H4 (cell line): Measurements from ENCODE around the gene EFCAB5. TPM values are rescaled to one million over a fixed set of nuclear protein-coding genes. Genes with fewer than 3 reads are reported as not detected.
"Not testable (repeated sequence)": the region's sequence is repeated elsewhere in the genome, so short reads cannot be mapped to it uniquely, and the experiment has no call there.

Experiments used
- DNase-seq: peaks from one replicate; pipeline ENCODE4 v3.0.0-alpha.2; 2015; ENCODE audit warnings: low spot score
- total RNA-seq: library from RNA; depleted of rRNA; stranded (reverse); fragments of >200 nt; shearing (Covaris generic); gene quantifications from 2 replicates; pipeline ENCODE4 v1.2.3, GENCODE V29; 2014

The EFCAB5 gene
- total RNA-seq, 1 experiment from 2014 or later: 0.58 TPM

DNA sequence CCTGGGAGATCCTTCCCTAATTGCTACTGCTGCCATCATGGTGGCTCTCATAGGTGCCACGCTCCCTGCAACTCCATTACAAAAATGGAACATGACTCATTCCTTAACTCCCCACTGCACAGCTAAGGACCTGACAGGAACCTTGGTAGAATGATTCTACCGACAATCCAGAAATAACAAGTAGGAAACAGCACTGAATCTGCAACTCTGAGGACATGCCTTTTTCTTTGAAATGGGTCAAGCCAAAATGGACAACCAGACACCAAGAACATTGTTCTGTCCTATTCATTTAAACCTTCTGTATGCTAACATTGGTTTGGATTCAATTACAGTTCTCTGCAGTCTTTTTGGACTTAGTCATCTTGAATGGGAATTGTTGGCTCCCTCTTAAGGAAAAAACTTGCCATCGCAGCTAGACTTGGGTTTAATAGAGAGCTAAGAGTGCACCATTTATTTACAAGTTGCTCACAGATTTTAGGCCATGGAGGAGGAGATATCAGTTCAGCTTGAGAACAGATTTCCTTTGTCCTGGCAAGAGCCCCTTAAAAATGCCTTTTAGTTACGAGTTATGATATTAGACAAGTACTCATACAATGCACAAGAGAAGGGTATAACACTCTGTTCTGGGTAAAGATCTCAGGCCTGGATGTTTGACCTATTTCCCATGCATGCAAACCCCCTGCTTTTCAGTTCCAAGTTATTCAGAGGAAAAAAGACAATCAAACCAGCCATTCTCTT, 154.2 kb downstream of the EFCAB5 start:
- peak; percentile 76 for DNase-seq

DNA sequence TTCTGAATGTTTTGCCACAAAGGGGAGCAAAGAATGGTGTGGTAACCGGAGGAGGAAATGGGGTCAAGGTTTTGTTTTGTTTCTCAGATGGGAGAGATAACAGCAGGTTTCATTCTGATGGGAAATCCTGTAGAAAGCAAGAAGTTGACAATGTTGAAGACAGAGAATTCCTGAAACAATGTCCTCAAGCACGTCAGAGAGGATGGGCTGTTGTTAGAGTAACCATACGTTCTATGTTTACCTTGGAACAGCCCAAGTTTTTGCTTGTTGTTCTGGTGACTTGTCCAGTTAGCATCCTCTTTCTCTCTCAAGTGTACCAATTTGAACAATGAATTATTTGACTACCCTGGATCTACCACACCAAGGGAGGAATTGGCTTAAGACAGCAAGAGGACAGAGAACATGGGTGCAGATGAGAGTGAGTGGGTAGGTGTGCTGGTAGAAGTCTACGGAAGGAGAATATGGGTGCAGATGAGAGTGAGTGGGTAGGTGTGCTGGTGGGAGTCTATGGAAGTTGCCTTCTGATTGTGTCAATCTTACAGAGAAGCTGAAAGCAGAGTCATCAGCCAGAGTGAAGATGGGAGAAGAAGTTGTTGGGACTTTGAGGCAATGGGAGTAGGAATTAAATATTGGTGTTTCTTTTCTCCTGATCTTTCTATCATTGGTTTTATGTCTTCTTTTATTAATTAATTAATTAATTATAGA, 160.4 kb downstream of the EFCAB5 start:
- no peak for DNase-seq

DNA sequence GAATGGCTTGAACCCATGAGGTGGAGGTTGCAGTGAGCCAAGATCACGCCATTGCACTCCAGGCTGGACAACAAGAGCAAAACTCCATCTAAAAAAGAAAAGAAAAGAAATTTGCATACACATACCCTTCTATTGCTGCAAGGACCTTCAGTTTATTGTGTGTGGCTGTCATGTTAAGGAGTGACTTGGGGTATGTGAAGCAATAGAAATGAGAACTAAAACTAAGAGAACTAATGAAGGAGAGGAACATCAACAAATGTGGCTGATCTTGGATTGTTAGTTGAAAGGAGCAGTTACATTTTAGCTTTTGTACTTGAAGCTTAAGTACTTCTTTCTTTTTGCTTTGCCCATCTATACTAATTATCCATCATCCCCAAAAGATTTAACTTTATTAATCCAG, 162.5 kb downstream of the EFCAB5 start:
- no peak for DNase-seq

DNA sequence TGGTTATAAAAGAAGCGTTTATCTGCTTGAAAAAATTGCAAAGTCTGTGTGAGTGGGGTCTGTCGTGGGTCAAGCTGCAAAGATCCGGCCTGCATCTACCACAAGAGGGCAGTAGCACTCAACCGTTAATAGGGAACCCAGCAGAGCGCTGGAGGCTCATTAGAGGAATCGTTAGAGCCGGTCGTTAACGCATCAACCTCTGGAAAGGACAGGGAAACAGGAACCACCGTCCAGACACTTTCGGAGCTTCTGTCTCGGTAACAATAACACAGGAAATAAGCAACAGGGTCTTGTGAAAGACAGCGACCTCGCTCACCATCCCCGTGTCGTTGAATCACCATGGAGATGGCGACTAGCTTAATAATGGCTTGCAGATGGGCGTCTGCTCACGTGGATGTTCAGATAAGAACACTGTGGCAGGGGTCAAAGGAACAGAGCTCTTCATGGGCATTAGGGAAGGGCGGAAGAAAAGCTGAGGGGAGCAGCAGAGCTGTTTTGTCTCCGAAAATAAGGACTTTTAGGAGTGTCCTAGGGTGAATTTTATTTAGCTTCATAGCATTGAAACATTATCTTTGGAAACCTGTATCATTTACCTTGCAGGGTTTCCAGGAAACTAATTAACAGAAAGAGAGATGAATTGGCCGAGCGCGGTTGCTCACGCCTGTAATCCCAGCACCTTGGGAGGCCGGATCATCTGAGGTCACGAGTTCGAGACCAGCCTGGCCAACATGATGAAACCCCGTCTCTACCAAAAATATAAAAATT, 163.3 kb downstream of the EFCAB5 start:
- peak; percentile 76 for DNase-seq

DNA sequence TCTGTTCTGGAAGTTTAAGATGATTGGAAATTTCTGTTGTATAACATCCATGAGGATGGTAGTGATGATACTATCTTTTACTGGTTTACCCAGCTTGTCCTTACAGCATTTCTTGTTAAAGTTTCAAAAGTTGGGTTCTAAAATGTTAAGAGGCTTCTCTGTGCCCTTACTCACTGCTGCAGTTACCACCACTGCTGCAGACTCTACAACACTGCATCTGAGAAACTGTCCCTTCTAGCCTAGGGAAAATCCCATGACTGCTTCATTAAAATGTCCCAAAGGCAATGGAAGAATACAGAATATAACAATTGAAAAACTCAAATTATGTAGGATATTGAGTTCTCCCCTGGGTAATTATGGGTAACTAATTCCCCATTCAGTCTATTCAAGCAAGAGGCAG, 171.4 kb downstream of the EFCAB5 start:
- DNase-seq: no peak

DNA sequence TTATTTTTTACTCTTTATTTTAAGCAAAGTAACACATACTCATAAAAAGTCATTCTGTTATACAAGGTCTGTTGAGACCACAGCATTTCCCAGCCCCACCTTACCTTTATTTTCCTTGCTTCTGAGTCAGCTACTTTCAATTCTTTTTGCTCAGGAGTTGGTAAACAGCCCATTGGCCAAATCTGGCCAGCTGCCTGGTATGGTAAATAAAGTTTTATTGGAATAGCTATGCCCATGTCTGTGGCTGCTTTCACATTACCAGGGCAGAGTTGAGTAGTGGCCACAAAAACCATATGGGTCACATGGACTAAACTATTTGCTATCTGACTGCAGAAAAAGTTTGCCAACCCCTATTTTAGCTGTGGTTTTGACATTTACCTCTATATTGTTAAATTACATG, 171.8 kb downstream of the EFCAB5 start:
- DNase-seq: peak; percentile 88

DNA sequence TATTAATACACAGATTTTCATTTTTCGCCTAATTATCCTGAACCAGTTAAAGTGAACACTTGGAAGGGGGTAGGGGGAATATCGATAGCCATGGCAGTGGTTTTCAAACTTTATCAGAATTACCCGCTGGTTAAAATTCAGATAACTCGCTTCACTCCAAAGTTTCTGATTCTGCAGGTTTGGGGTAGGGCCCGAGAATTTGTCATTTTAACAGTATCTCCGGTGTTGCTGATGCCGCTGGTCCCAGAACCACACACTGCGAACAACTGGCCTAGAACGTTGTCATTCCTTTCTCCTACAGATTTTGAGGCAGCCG, 174.9 kb downstream of the EFCAB5 start:
- DNase-seq: no peak

DNA sequence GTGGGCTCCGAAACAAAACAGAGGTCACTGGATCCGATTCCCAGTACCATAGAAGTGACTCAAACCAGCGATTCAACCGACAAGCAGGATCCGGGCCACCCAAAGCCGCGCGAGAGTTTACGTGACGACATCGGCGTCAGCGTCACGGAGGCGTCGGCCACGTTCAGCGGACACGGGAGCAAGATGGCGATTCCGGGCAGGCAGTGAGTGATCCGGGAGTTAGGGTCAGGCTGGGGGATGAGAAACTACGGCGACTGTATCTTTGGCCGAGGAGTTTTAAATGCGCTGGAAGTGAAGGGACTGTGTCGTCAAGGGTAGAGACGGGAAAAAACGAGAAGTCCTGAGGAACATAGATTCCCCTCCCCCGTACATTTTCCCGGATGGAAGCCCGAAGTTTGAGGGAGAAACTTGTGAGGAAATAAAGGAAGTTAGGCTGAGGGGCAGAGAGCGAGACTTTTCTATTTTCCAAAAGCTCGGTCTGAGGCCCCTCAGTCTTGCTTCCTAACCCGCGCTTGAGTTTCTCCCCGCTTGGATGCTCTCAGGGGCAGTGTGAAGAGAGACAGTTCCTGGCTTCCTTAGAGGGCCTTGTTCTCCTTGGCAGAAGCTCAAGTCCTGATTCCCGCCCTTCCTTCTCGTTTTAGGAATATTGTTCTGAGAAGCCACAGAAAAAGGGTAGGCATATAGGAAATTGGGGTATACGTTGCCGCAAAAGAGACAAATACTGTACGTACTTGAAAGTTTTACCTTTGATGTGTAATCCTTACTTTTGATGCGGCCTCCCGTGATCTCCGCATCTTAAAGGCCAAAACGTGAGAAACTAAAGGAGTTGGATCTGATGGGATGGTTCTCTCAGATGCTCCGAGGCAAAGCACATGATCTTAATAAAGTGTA, 175.5 kb downstream of the EFCAB5 start, which contains the start of gene NSRP1:
Gene NSRP1, plus strand, starts transcription at position 156 of the 891 bp plus-strand sequence. Its CDS starts 28 bp downstream, at position 184.
- DNase-seq: peak; percentile 94

DNA sequence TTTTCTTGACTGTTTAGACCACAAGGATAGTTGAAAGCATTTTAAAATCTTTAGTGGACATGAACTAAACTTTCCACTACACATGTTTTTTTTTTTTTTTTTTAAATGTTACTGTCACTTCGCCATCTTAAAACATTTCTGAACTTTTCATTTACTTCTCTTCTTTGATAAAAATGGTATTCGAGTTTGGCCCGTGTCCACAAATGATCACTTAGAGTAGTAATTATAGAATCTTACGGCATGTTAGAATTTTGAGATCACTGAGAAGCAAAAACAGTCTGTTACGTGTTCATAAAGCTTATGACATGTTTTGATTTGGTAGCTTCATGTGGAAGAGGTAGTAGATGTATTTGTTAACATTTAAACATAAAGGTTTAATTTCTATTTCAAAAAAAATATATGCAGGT, 176.2 kb downstream of the EFCAB5 start:
- DNase-seq: no peak

DNA sequence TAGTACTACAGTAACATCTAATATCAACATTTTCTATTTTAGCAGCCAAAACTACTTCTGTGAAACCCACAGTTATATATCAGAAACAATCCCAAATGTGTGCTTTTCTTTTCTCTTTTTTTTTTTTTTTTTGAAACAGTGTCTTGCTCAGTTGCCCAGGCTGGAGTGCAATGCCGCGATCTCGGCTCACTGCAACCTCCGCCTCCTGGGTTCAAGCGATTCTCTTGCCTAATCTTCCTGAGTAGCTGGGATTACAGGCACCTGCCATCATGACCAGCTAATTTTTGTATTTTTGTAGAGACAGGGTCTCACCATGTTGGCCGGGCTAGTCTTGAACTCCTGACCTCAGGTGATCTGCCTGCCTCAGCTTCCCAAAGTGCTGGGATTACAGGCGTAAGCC, 177.2 kb downstream of the EFCAB5 start:
- not testable (repeated sequence) for DNase-seq

DNA sequence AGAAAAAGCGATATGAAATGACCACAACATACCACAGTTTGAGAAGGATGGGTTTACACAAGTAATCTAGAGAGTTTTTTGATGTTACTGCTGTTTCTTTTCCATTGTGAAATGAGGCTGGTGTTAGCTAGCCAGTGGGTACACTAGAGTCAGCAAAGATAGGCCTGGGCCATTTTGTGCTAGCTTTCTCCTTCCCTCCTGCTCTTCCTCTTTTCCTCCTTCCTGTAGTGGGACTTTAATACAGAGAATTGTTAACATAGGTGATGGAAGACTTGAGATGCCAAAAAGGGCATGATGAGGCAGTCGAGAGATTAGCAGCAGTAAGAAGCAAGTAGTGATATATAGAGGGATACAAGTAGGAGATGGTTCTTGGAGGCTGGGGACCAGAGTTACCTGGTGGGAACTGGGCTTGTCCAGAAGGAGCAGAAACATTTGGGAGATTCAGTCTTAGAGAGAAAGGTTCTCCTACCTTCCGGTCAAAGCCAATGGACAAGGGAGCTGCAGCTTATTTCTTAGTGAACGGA, 182.9 kb downstream of the EFCAB5 start:
- DNase-seq: no peak

DNA sequence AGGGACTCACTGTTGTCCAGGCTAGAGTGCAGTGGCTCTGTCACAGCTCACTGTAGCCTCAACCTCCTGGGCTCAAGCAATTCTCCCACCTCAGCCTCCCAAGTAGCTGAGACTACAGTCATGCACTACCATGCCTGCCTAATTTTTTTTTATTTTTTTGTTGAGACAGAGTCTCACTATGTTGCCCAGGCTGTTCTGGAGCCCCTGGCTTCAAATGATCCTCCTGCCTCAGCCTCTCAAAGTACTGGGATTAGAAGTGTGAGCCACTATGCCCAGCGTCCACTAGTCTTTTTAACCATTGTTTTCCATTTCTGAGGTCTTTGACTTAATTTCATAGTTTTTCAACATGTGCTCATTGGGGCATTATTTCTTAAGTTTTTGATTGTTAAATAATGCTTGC, 188.7 kb downstream of the EFCAB5 start:
- DNase-seq: no peak

DNA sequence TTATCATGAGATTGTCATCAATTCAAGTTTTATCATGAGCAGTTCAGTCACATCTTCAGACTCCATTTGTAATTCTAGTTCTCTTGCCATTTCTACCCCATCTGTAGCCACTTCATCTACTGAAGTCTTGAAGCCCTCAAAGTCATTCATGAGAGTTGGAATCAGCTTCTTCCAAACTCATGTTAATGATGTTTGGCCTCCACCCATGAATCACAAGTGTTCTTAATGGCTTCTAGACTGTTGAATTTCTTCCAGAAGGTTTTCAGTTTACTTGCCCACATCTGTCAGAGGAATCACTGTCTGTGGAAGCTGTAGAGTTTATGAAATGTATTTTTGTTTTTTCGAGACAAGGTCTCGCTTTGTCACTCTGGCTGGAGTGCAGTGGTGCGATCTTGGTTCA, 191.2 kb downstream of the EFCAB5 start:
- no peak for DNase-seq

DNA sequence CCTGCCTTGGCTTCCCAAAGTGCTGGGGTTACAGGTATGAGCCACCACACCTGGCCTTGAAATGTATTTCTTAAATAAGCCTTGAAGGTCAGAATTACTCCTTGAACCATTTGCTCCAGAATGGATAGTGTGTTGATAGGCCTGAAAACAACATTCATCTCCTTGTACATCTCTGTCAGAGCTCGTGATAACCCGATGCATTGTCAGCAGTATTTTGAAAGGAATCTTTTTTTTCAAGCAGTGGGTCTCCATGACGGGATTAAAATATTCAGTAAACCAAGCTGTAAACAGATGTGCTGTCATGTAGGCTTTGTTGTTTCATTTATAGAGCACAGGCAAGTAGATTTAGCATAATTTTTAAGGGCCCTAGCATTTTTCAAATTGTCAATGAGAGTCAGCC, 191.8 kb downstream of the EFCAB5 start:
- DNase-seq: no peak

DNA sequence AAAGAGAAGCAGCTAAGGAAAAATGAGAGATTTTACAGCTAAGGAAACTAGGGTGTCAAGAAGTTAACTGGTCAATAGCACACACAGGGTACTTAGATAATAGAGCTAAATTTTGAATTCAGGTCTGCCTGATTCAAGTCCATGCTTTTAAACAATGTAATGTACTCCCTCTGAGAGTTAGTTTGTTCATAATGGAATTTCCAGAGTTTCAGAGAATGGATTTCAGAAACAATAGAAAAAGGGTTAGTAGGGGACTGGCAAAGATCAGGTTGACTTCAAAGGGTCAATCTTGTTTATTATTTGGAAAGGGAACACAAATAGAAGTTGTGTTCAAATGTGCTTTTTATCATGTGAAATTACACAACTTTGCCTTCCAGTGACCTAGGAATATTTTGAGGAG, 193.1 kb downstream of the EFCAB5 start:
- DNase-seq: no peak

DNA sequence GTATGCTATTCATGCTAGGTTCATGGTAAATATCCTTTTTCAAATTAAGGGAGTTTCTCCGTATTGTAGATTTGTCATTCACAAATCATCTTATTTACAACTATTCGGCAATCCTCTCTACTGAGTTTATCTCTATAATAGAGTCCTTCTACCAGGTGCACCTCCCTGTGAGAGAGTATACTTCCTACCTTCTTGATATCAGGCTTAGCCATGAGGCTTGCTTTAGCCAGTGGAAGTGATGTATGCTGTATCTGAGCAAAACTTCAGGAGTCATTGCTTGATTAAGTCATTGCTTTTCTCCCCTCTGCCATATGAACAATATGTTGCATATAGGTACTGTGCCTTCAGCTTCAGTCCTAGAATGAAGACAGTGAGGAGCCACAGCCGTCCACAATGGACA, 195.7 kb downstream of the EFCAB5 start:
- DNase-seq: no peak

DNA sequence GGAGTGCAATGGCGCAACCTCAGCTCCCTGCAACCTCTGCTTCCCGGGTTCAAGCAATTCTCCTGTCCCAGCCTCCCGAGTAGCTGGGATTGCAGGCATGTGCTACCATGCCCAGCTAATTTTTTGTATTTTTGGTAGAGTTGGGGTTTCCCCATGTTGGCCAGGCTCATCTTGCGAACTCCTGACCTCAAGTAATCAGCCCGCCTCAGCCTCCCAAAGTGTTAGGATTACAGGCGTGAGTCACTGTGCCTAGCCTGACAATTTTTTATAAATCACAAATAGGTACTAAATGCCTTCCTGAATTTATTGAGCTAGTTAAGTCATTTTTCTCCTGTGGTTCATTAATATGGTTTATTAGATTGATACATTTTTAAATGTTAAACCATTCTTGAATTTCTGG, 206.4 kb downstream of the EFCAB5 start:
- not testable (repeated sequence) for DNase-seq

DNA sequence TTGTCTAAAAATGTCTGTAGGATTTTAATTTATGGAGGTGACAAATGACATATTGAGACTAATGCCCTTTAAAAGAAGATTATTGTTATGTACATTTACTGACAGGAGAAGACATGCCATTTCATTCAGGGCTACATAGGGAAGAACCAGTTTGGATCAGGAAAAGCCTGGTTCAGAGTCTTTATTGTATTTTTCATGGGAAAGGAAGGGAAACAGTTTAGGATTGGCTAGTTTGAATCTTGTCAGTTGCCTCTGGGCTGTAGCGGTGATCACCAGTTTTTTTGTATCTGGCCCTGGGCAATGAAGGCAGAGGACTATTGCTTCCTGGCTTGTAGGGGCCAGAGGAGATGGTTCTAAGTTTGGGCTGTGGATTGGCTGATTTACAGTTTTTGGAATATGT, 206.9 kb downstream of the EFCAB5 start:
- no peak for DNase-seq

DNA sequence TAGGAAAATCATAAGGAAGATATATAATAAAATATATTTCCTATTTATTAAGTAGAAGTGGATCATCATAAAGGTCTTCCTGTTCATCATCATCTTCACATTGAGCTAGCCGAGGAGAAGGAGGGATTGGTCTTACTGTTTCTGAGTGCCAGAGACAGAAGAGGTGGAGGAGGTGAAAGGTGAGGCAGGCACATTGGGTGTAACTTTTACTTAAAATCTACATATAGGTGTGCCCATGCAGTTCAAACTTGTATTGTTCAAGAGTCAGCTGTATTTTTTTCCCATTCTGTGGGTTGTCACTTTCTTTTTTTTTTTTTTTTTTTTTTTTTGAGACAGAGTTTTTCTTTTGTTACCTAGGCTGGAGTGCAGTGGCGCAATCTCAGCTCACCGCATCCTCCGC, 210.0 kb downstream of the EFCAB5 start:
- no peak for DNase-seq

DNA sequence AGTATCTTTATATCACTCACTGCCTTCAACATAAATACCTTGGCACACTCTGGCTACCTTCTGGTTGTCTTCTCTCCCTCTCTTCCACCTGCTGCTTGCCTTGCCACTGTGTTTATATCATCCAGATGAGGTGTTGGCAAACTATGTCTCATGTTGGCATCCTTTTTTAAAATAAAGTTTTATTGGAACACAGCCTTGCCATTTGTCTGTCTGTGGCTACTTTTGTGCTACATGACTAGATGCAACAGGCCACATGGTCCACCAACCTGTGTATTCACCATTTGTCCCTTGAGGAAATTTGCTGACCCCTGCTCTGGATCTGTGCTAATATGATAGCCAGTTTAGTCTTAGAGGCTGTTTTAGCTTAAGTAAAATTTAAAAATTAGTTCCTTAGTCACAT, 212.0 kb downstream of the EFCAB5 start:
- DNase-seq: no peak

DNA sequence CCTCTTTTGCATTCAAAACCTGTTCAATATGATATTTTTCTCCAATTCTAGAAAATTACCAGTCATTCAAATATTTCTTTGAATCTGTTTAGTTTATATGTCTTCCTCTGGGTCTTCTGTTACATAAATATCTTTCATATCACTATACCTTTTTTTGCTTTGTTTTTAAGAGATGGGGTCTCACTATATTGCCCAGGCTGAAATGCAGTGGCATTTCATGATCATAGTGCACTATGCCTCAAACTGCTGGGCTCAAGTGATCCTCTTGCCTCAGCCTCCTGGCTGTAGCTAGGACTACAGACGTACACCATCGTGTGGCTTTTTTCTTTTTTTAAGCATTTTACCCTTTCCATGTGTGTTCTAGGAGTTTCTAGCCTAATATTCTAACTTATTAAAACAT, 214.0 kb downstream of the EFCAB5 start:
- no peak for DNase-seq
